ENCODE measurements around the gene SMAD2. TPM values are rescaled to one million over a fixed set of nuclear protein-coding genes. Genes with fewer than 3 reads are reported as not detected.

Gene SMAD2
- total RNA-seq, 4 donors from 2014 or later: 64.2 to 90.7 (median 77.0) TPM

GRCh38 chr18:47821314-47821713 lies 109.1 kb downstream of the SMAD2 start:
- TF ChIP-seq CTCF (IDR thresholded peaks at IDR 0.05; ENCODE audit: low read depth): no peak

DNA sequence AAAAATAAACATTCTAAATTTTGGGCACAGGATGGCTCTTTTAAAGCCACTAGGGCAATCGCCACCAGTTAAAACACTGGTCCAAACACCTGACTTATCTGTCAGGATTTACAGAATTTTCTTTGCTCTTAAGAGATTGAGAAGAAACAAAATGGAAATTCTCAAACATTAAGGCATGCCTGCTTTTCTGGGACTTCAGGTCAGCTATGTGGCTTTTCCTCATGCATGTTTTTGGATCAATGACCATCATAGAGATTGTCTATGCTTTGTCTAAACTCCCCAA lies 112.7 kb downstream of the SMAD2 start:
- no peak for TF ChIP-seq CTCF (IDR thresholded peaks at IDR 0.05; ENCODE audit: low read depth)

DNA sequence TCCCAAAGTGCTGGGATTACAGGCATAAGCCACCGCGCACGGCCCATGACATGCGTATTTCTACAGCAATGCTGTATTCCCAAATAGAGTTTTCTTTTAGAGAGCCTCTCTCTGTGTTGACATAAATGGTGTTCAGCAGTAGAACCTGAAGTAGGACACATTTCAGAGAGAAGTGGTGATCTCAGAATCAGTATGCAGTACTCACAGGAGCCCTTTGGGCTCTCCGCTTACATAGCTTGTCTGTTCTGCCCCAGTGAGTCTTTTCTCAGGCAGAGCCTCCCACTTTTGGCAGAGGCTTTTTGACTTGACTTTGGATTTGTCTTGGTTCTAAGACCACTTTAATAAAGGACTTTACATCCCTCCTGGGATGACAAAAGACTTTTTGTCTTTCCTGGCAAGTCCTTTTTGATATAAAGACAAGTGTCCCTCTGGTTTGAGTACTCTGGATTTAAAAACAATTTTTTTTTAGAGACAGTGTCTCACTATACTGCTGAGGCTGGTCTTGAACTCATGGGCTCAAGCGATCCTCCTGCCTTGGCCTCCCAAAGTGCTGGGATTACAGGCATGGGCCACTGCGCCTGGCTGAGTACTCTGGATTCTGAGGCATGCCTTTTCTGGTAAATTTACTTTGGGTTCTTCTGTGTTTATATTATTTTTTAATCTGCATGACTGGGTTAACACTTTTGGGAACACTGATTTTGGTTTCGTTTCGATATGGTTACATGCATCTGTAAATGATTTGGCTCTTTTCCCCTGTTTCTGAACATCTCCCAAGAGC lies 113.3 kb downstream of the SMAD2 start:
- TF ChIP-seq CTCF (IDR thresholded peaks at IDR 0.05; ENCODE audit: low read depth): no peak

- no peak for TF ChIP-seq CTCF (IDR thresholded peaks at IDR 0.05; ENCODE audit: low read depth)
Observed at GRCh38 chr18:47815486-47816270, 114.8 kb downstream of the SMAD2 start.

GRCh38 chr18:47809420-47809819 lies 121.0 kb downstream of the SMAD2 start:
- TF ChIP-seq CTCF (IDR thresholded peaks at IDR 0.05; ENCODE audit: low read depth): no peak

GRCh38 chr18:47802802-47803201 lies 127.7 kb downstream of the SMAD2 start:
- TF ChIP-seq CTCF (IDR thresholded peaks at IDR 0.05; ENCODE audit: low read depth): no peak

DNA sequence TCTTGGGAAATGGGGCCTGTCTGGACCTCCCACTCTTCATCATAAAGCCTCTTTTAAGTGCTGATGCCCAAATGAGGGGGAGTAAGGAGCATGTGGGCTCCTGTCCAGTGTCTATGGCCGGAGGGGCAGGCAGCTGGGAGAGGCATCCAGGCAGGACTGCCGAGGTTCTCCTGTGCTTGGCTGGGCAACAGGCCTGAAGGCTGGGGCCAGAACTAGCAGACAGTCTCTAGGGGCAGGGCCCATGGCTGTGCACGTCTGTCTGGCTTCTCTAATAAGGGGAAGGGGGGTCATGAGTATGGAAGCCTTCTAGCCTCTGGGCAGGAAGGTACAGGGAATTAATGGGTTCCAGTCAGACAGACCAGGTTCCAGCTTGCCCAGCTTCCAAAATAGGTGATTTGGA lies 128.6 kb downstream of the SMAD2 start:
- no peak for TF ChIP-seq CTCF (IDR thresholded peaks at IDR 0.05; ENCODE audit: low read depth)
